BLaER1 treated with 17β-estradiol and CSF1 and Interleukin-3, amounts not matched to agents 10 nM and 100 nM (cell line): Measurements from ENCODE around the gene SORL1.

ENCODE experiments used
- H3K27ac ChIP-seq, 11 experiments: shearing (Covaris generic); formaldehyde crosslinking; 2 replicates each; pipeline ENCODE4 v1.8.1; 2022
- H3K27me3 ChIP-seq, 11 experiments: shearing (Covaris generic); formaldehyde crosslinking; 2 replicates each; pipeline ENCODE4 v1.8.1; 2022
- H3K36me3 ChIP-seq, 11 experiments: shearing (Covaris generic); formaldehyde crosslinking; 2 replicates each; pipeline ENCODE4 v1.8.1; 2022
- H3K4me1 ChIP-seq, 10 experiments: shearing (Covaris generic); formaldehyde crosslinking; 2 replicates each; pipeline ENCODE4 v1.8.1; 2022
- H3K4me2 ChIP-seq, 11 experiments: shearing (Covaris generic); formaldehyde crosslinking; 2 replicates each; pipeline ENCODE4 v1.8.1; 2022
- H3K4me3 ChIP-seq, 10 experiments: shearing (Covaris generic); formaldehyde crosslinking; 2 replicates each; pipeline ENCODE4 v1.8.1; 2022
- H3K9ac ChIP-seq, 11 experiments: shearing (Covaris generic); formaldehyde crosslinking; 2 replicates each; pipeline ENCODE4 v1.8.1; 2022
- H3K9me3 ChIP-seq, 11 experiments: shearing (Covaris generic); formaldehyde crosslinking; replicated peaks in 1 of 11; 2 replicates each; pipeline ENCODE4 v1.8.1; 2022
- H4K20me1 ChIP-seq, 11 experiments: shearing (Covaris generic); formaldehyde crosslinking; 2 replicates each; pipeline ENCODE4 v1.8.1; 2022
- Cebpa-rat ChIP-seq, 11 experiments: shearing (Covaris generic); IDR thresholded peaks; 2 replicates each; pipeline ENCODE4 v1.8.1; 2022

SORL1 gene

GRCh38 chr11:121488170-121488569 is 36.1 kb downstream of the SORL1 start:
- H3K9ac ChIP-seq: no peak overlapping the region
- H3K4me2 ChIP-seq: 0 out of 22 replicates have a peak overlapping the region, but pooled peaks of 1 of the 11 experiments have one; percentile 7
- H3K36me3 ChIP-seq: peaks cover 0 to 73% (median 46%) of the 10 kb centered on the region in 11 experiments; a peak in 18 of 22 replicates
- H3K9me3 ChIP-seq: peaks cover 0 to 13% (median 0%) of the 10 kb centered on the region in 11 experiments; a peak in 3 of 22 replicates
- TF ChIP-seq Cebpa-rat (IDR thresholded peaks at IDR 0.05): no peak
- peak overlapping the region in 4 of 11 experiments; percentile 8 to 99 (median 24); a peak in 2 of 22 replicates for H3K27ac ChIP-seq
- H3K4me1 ChIP-seq: peaks cover 22 to 42% (median 31%) of the 10 kb centered on the region in 10 experiments
- H3K27me3 ChIP-seq: no peaks in the 10 kb centered on the region
- no peak overlapping the region for H3K4me3 ChIP-seq
- H4K20me1 ChIP-seq: no peaks in the 10 kb centered on the region

- Histone ChIP-seq H3K27me3 (no peaks in the 10 kb centered on the region), H3K36me3 (peaks cover 0 to 73% (median 46%) of the 10 kb centered on the region in 11 experiments; a peak in 18 of 22 replicates), H3K9me3 (peaks cover 0 to 13% (median 0%) of the 10 kb centered on the region in 11 experiments; a peak in 3 of 22 replicates), H3K9ac (no peak overlapping the region), H3K27ac (0 out of 22 replicates have a peak overlapping the region, but pooled peaks of 1 of the 11 experiments have one; percentile 23), H3K4me3 (no peak overlapping the region), H4K20me1 (no peaks in the 10 kb centered on the region), H3K4me1 (peaks cover 17 to 38% (median 27%) of the 10 kb centered on the region in 10 experiments), H3K4me2 (no peak overlapping the region)
- TF ChIP-seq Cebpa-rat (IDR thresholded peaks at IDR 0.05): no peak
These were observed 36.5 kb downstream of the SORL1 start for GRCh38 chr11:121488641-121489040.

GRCh38 chr11:121489823-121490222 is 37.7 kb downstream of the SORL1 start:
- Histone ChIP-seq H3K36me3 (peaks cover 0 to 73% (median 46%) of the 10 kb centered on the region in 11 experiments; a peak in 18 of 22 replicates), H4K20me1 (no peaks in the 10 kb centered on the region), H3K9me3 (peaks cover 0 to 13% (median 0%) of the 10 kb centered on the region in 11 experiments; a peak in 3 of 22 replicates), H3K27me3 (no peaks in the 10 kb centered on the region), H3K27ac (no peak overlapping the region), H3K9ac (no peak overlapping the region), H3K4me2 (no peak overlapping the region), H3K4me1 (peaks cover 15 to 38% (median 27%) of the 10 kb centered on the region in 10 experiments), H3K4me3 (no peak overlapping the region)
- TF ChIP-seq Cebpa-rat (IDR thresholded peaks at IDR 0.05): no peak

- H3K9ac ChIP-seq: 0 out of 22 replicates have a peak overlapping the region, but pooled peaks of 1 of the 11 experiments have one; percentile 23
- H4K20me1 ChIP-seq: no peaks in the 10 kb centered on the region
- peaks cover 4 to 71% (median 61%) of the 10 kb centered on the region in 11 experiments; a peak in 20 of 22 replicates for H3K36me3 ChIP-seq
- TF ChIP-seq Cebpa-rat (IDR thresholded peaks at IDR 0.05): no peak
- peak overlapping the region in 3 of 11 experiments; percentile 8 to 15 (median 10); a peak in 4 of 22 replicates for H3K27ac ChIP-seq
- peaks cover 0 to 11% (median 0%) of the 10 kb centered on the region in 11 experiments; a peak in 3 of 22 replicates for H3K27me3 ChIP-seq
- peak overlapping the region in 3 of 10 experiments; percentile 5 to 30 (median 6); a peak in 1 of 20 replicates for H3K4me3 ChIP-seq
- peaks cover 0 to 34% (median 26%) of the 10 kb centered on the region in 11 experiments; a peak in 18 of 22 replicates for H3K9me3 ChIP-seq
- peak overlapping the region; percentile 73 to 85 (median 79) for H3K4me2 ChIP-seq
- H3K4me1 ChIP-seq: peaks cover 19 to 28% (median 24%) of the 10 kb centered on the region in 10 experiments
These were observed 42.4 kb downstream of the SORL1 start for GRCh38 chr11:121494355-121495099.

GRCh38 chr11:121497176-121497998 is 45.3 kb downstream of the SORL1 start:
- Histone ChIP-seq H3K27me3 (peaks cover 0 to 11% (median 0%) of the 10 kb centered on the region in 11 experiments; a peak in 3 of 22 replicates), H3K9ac (no peak overlapping the region), H3K4me3 (no peak overlapping the region), H3K4me1 (peaks cover 20 to 28% (median 24%) of the 10 kb centered on the region in 10 experiments), H3K9me3 (peaks cover 6 to 50% (median 44%) of the 10 kb centered on the region in 11 experiments), H3K27ac (no peak overlapping the region), H4K20me1 (no peaks in the 10 kb centered on the region), H3K4me2 (no peak overlapping the region), H3K36me3 (peaks cover 4 to 72% (median 62%) of the 10 kb centered on the region in 11 experiments; a peak in 20 of 22 replicates)
- no peak for TF ChIP-seq Cebpa-rat (IDR thresholded peaks at IDR 0.05)

DNA sequence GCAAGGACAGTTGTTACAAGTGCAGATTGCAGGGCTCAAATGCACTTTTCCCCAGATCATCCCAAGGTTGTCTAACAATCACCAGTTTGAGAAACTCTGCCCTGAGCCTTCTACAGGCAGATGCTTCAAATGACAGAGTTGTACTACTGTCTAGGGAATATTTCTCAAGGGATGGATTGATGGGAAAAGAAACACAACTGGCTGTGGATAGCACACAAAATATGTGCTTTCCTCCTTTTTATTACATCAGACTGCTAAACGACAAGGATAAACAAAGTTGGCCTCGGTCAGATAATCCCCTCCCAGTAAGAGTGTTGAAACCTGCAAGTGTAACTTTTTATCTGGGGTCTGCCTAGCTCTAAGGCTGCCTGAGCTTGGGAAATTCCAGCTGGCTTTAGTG is 47.3 kb downstream of the SORL1 start:
- H3K36me3 ChIP-seq: peaks cover 4 to 80% (median 68%) of the 10 kb centered on the region in 11 experiments; a peak in 20 of 22 replicates
- H3K27ac ChIP-seq: no peak overlapping the region

DNA sequence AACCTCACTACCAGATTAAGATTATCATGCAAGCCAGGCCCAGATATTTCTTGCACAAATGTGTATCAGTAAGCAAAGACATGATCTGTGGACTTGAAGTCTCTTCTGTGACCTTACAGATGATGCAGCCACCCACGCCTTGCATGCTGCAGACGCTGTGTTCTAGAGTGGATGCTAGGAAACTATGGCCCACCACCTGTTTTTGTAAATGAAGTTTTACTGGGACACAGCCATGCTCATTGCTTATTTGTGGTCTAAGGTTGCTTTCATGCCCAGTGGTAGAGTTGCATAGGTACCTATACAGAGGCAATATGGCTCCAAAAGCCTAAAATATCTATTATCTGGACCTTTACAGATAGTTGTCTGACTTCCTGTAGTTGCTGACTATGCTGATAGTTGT is 48.2 kb downstream of the SORL1 start:
- no peaks in the 10 kb centered on the region for H4K20me1 ChIP-seq
- no peak for TF ChIP-seq Cebpa-rat (IDR thresholded peaks at IDR 0.05)
- H3K27ac ChIP-seq: no peak overlapping the region
- H3K36me3 ChIP-seq: peaks cover 4 to 80% (median 68%) of the 10 kb centered on the region in 11 experiments; a peak in 20 of 22 replicates
- no peak overlapping the region for H3K4me3 ChIP-seq
- peaks cover 7 to 71% (median 59%) of the 10 kb centered on the region in 11 experiments for H3K9me3 ChIP-seq
- H3K4me2 ChIP-seq: no peak overlapping the region
- no peak overlapping the region for H3K9ac ChIP-seq
- peaks cover 0 to 11% (median 0%) of the 10 kb centered on the region in 11 experiments; a peak in 3 of 22 replicates for H3K27me3 ChIP-seq
- peaks cover 7 to 22% (median 15%) of the 10 kb centered on the region in 10 experiments for H3K4me1 ChIP-seq

More for the DNA sequence above, 47.3 kb downstream of the SORL1 start:
- Histone ChIP-seq H3K4me2 (no peak overlapping the region), H3K27me3 (peaks cover 0 to 11% (median 0%) of the 10 kb centered on the region in 11 experiments; a peak in 3 of 22 replicates), H3K9ac (no peak overlapping the region), H3K9me3 (peaks cover 6 to 63% (median 59%) of the 10 kb centered on the region in 11 experiments), H3K4me3 (no peak overlapping the region), H4K20me1 (no peaks in the 10 kb centered on the region), H3K4me1 (peaks cover 16 to 31% (median 24%) of the 10 kb centered on the region in 10 experiments)
- no peak for TF ChIP-seq Cebpa-rat (IDR thresholded peaks at IDR 0.05)

DNA sequence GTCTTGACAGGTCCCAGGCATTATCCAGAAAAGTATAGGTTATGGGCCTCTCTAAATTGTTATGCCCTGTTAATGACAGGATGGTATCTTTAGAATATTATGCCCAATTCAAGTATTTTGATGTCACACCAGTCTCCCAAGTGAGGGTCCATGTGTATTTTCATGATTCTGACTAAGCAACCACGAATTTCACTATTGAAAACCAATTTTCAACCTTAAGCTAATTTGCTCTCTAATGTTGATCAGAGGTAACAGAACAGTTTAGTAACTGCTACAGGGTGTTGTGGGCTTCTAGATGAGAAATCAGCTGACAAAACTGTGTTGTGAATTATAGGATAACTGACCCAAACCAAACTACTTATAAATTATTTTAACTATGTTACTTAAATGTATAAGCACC is 48.6 kb downstream of the SORL1 start:
- Histone ChIP-seq H4K20me1 (no peaks in the 10 kb centered on the region), H3K27ac (no peak overlapping the region), H3K36me3 (peaks cover 4 to 84% (median 67%) of the 10 kb centered on the region in 11 experiments; a peak in 20 of 22 replicates), H3K9ac (no peak overlapping the region), H3K4me3 (no peak overlapping the region), H3K27me3 (peaks cover 0 to 11% (median 0%) of the 10 kb centered on the region in 11 experiments; a peak in 3 of 22 replicates), H3K4me1 (peaks cover 2 to 18% (median 11%) of the 10 kb centered on the region in 10 experiments; a peak in 18 of 20 replicates), H3K4me2 (no peak overlapping the region), H3K9me3 (peaks cover 11 to 76% (median 60%) of the 10 kb centered on the region in 11 experiments)
- no peak for TF ChIP-seq Cebpa-rat (IDR thresholded peaks at IDR 0.05)
